Brain microvascular endothelial cell (primary cell): ENCODE results near the gene C1orf87.

Experiments
- DNase-seq: peaks from one replicate; pipeline ENCODE4 v3.0.0-alpha.2; 2020
- H3K27ac ChIP-seq: fragments of 250-450 bp; sonication (Bioruptor Pico); 2 replicates; pipeline ENCODE4 v1.5.1; 2020; ENCODE audit warnings: mild to moderate bottlenecking, moderate library complexity
- H3K27me3 ChIP-seq: fragments of 250-450 bp; sonication (Bioruptor Pico); replicated peaks from 2 replicates; pipeline ENCODE4 v1.5.1; 2020; ENCODE audit warnings: mild to moderate bottlenecking
- H3K36me3 ChIP-seq: fragments of 250-450 bp; sonication (Bioruptor Pico); replicated peaks from 2 replicates; pipeline ENCODE4 v1.5.1; 2020; ENCODE audit warnings: mild to moderate bottlenecking
- H3K4me3 ChIP-seq: 2 replicates; pipeline ENCODE4 v1.5.1; 2011; ENCODE audit warnings: low read depth, mild to moderate bottlenecking, control low read depth, low read length, moderate library complexity
- in situ Hi-C: cut with HindIII; loops from 2 replicates; pipeline ENCODE4 v1.10.0; 2017; ENCODE audit warnings: low sequenced_read_pairs, low pct_ligation_motif_present
- TF ChIP-seq, protein P1 (sequence below): IDR thresholded peaks from 2 replicates; pipeline ENCODE4 v1.5.1; 2011; ENCODE audit warnings: low read depth, mild to moderate bottlenecking, moderate library complexity, low read length, control low read depth, inconsistent platforms; ENCODE audit errors: missing control alignments

Gene C1orf87

DNA sequence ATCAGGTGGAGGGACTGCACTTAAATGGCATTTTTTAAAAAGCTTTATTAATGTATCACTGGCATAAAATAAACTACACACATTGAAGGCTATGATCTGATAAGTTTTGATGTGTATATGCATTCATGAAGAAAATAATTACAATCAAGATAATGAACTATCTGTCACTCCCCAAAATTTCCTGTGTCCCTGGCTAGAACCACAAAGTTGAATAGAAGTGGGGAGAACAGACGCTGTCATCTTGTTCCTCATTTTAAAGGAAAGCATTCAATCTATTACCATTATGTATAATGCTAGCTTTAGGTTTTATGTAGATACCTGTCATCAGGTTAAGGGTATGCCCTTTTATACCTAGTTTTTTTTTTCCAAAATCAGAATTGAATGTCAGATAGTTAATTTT lies 38.1 kb upstream of the C1orf87 start:
- DNase-seq = no peak
- TF ChIP-seq, protein P1, sequence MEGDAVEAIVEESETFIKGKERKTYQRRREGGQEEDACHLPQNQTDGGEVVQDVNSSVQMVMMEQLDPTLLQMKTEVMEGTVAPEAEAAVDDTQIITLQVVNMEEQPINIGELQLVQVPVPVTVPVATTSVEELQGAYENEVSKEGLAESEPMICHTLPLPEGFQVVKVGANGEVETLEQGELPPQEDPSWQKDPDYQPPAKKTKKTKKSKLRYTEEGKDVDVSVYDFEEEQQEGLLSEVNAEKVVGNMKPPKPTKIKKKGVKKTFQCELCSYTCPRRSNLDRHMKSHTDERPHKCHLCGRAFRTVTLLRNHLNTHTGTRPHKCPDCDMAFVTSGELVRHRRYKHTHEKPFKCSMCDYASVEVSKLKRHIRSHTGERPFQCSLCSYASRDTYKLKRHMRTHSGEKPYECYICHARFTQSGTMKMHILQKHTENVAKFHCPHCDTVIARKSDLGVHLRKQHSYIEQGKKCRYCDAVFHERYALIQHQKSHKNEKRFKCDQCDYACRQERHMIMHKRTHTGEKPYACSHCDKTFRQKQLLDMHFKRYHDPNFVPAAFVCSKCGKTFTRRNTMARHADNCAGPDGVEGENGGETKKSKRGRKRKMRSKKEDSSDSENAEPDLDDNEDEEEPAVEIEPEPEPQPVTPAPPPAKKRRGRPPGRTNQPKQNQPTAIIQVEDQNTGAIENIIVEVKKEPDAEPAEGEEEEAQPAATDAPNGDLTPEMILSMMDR = no peak
- Histone ChIP-seq H3K36me3 (no peaks in the 10 kb centered on the region), H3K4me3 (no peak overlapping the region), H3K27me3 (no peaks in the 10 kb centered on the region), H3K27ac (no peak overlapping the region)
- in situ Hi-C loops = no loop called here

GRCh38 chr1:60111118-60111517 lies 37.5 kb upstream of the C1orf87 start:
- no peak overlapping the region for H3K4me3 ChIP-seq
- TF ChIP-seq, protein P1 = no peak
- H3K36me3 ChIP-seq = no peaks in the 10 kb centered on the region
- DNase-seq = no peak
- no peaks in the 10 kb centered on the region for H3K27me3 ChIP-seq
- no peak overlapping the region for H3K27ac ChIP-seq
- in situ Hi-C loops = no loop called here

DNA sequence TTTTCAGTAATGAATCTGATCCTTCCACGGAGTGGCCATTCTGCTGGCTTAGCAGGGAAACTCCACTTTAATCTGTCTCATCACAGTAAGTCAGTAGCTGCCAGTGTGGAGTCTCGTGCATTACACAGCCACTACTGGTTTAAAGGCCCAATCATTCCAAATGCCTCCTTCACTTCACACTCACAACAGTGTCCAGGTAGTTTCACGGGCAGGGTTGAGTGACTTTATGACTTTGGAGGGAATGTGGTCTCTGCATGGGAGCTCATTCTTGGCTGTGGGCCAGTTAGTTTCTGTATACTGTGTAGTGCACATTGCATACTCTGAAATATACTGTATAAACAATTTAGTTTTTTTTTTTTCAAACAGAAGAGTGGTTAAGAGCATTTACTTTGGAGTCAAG lies 34.6 kb upstream of the C1orf87 start:
- no peaks in the 10 kb centered on the region for H3K36me3 ChIP-seq
- DNase-seq = no peak
- in situ Hi-C loops = no loop called here
- no peaks in the 10 kb centered on the region for H3K27me3 ChIP-seq
- TF ChIP-seq, protein P1 = no peak
- no peak overlapping the region for H3K27ac ChIP-seq
- H3K4me3 ChIP-seq = no peak overlapping the region

DNA sequence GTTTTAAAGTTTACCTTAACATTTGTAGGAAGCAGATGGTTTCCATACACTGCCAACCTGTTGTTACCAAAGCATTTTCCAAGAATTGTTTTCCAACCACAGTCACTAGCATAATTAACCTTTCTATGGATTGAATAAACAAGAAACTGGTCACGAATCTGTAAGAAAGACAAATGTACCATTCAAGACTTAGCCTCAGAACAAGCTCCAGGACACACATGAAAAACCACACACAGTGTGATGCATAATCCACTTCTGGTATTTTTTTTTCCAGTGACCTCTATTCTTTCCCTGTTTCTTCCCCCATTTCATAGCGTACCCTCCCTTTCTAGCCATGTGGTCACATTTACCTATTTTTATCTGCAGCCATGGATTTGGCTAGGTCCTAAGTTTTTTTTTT lies 29.6 kb upstream of the C1orf87 start:
- H3K27me3 ChIP-seq = no peaks in the 10 kb centered on the region
- TF ChIP-seq, protein P1 = no peak
- H3K4me3 ChIP-seq = no peak overlapping the region
- in situ Hi-C loops = no loop called here
- H3K36me3 ChIP-seq = no peaks in the 10 kb centered on the region
- H3K27ac ChIP-seq = no peak overlapping the region
- no peak for DNase-seq

- in situ Hi-C loops = no loop called here
- TF ChIP-seq, protein P1 = no peak
Measured at GRCh38 chr1:60102267-60103061, 28.9 kb upstream of the C1orf87 start.

DNA sequence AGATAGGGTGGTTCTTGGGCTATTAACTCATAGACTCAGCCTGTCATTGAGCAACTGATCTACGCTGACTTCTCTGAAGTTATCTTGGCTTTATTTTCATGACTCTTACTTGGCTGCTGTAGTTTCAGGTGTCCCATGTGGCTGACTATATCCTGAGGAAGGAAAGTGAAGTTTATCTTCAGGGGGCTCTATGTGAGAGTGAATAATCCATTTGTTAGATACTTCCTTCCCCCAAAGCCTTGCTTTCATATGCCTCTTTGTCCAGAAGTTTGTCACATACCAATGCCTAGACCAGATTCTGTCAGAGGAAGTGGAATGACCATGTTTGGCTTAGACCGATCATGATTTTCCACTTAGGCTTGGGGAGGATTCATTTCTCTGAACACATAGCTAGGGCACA lies 27.9 kb upstream of the C1orf87 start:
- in situ Hi-C loops = no loop called here
- H3K27me3 ChIP-seq = no peaks in the 10 kb centered on the region
- H3K36me3 ChIP-seq = no peaks in the 10 kb centered on the region
- H3K4me3 ChIP-seq = no peak overlapping the region
- DNase-seq = no peak
- no peak overlapping the region for H3K27ac ChIP-seq
- TF ChIP-seq, protein P1 = no peak

More at GRCh38 chr1:60102267-60103061, 28.9 kb upstream of the C1orf87 start:
- no peaks in the 10 kb centered on the region for H3K36me3 ChIP-seq
- no peaks in the 10 kb centered on the region for H3K27me3 ChIP-seq
- H3K27ac ChIP-seq = no peak overlapping the region
- H3K4me3 ChIP-seq = no peak overlapping the region
- no peak for DNase-seq
